Transverse colon (tissue), 3 donors: ENCODE results near the gene DLGAP1.

Experiments
- CTCF ChIP-seq, 5 experiments: fragments of 200-600 bp in 3 of 5; fragments of 450-650 bp in 2 of 5; sonication (generic) in 3 of 5; IDR thresholded peaks; 1 replicate in 2 of 5; 2 replicates in 3 of 5; pipeline ENCODE4 v1.5.1; 2016 to 2017; ENCODE audit warnings: antibody characterized with exemption in 5 of 5, inconsistent platforms in 3 of 5, mild to moderate bottlenecking in 2 of 5, moderate library complexity in 1 of 5
- EP300 ChIP-seq: sonication (generic); formaldehyde crosslinking; IDR thresholded peaks from one replicate; pipeline ENCODE4 v1.6.1; 2017; ENCODE audit warnings: antibody characterized with exemption, low read depth
- POLR2A ChIP-seq: fragments of 450-650 bp; IDR thresholded peaks from one replicate; pipeline ENCODE4 v1.6.1; 2016; ENCODE audit warnings: antibody characterized with exemption, mild to moderate bottlenecking, moderate library complexity

GRCh38 chr18:3761266-3761665 is 693.8 kb downstream of the DLGAP1 start:
- no peak for TF ChIP-seq CTCF (IDR thresholded peaks at IDR 0.05)
- TF ChIP-seq EP300: no peak
- TF ChIP-seq POLR2A: no peak
